ENCODE measurements around the gene BMPR1B. TPM values are rescaled to one million over a fixed set of nuclear protein-coding genes. Genes with fewer than 3 reads are reported as not detected.

The BMPR1B gene
- total RNA-seq, 3 donors from 2014 or later = 0.36 to 3.3 (median 0.81) TPM

DNA sequence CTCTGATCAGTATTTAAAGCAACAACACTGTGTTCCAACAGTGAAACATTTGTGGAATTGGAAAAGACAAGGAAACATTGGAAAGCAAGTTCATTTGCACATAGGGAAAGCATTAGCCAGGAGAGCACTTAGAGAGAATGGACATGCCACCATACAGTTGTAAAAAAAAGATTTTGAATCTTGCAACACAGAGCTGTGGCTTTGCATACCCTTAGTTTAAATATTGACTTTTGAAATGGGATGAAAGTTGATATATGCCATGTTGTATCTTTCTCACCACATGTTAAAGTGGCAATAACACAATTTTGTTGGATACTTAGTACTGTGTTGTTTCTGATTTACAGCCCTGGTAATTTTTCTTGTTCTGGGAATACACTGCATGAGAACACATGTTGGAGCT, 208.1 kb downstream of the BMPR1B start:
- ATAC-seq (no peak), DNase-seq (no peak)
- H3K9me3 ChIP-seq = no peaks in the 10 kb centered on the region
- H3K4me3 ChIP-seq = no peak overlapping the region
- intact Hi-C loops (cut with DNase I, micrococcal nuclease) = no loop called here
- no peaks in the 10 kb centered on the region for H3K36me3 ChIP-seq (ENCODE audit: low read depth)
- no peaks in the 10 kb centered on the region for H3K4me1 ChIP-seq (ENCODE audit: low read depth)
- TF ChIP-seq, protein P1, sequence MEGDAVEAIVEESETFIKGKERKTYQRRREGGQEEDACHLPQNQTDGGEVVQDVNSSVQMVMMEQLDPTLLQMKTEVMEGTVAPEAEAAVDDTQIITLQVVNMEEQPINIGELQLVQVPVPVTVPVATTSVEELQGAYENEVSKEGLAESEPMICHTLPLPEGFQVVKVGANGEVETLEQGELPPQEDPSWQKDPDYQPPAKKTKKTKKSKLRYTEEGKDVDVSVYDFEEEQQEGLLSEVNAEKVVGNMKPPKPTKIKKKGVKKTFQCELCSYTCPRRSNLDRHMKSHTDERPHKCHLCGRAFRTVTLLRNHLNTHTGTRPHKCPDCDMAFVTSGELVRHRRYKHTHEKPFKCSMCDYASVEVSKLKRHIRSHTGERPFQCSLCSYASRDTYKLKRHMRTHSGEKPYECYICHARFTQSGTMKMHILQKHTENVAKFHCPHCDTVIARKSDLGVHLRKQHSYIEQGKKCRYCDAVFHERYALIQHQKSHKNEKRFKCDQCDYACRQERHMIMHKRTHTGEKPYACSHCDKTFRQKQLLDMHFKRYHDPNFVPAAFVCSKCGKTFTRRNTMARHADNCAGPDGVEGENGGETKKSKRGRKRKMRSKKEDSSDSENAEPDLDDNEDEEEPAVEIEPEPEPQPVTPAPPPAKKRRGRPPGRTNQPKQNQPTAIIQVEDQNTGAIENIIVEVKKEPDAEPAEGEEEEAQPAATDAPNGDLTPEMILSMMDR (IDR thresholded peaks at IDR 0.05) = no peak

DNA sequence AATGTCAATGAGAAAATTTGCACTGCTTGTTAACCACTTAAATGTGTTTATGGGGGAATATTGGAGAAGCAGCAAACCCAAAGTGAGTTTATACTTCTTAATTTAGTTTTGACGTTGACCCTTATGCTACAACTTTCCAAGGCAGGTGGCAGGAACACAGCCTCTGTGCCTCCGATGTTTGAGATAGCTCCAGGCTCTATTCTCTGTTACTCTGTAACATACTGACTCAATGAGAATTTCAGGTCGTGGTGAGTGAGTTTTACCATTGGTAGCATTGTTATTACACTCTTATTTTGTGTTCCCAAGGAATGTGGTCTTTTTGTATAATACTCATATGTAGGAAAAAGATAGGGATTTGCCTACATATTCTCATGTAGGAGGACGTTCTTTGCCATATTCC, 210.7 kb downstream of the BMPR1B start:
- no peak for ATAC-seq

DNA sequence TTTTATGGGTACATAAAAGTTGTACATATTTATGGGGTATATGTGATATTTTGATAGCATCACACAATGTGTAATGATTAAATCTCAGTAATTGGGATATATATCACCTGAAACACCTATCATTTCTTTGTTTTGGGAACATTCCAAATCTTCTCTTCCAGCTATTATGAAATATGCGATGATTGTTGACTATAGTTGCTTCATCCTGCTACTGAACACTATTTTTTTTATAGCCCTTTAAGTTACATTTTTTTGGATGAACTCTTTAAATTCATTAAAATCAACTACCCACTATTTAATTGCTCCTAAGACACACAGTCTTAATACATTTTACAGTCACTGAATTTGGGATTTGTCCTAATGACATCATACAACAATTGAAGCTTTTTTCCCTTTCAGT, 212.9 kb downstream of the BMPR1B start:
- H3K4me3 ChIP-seq = no peak overlapping the region
- no peaks in the 10 kb centered on the region for H3K9me3 ChIP-seq
- intact Hi-C loops (cut with DNase I, micrococcal nuclease) = no loop called here
- no peak for ATAC-seq
- DNase-seq = no peak
- no peaks in the 10 kb centered on the region for H3K4me1 ChIP-seq (ENCODE audit: low read depth)
- H3K36me3 ChIP-seq (ENCODE audit: low read depth) = no peaks in the 10 kb centered on the region
- TF ChIP-seq, protein P1 (IDR thresholded peaks at IDR 0.05) = no peak

More for the DNA sequence above, 210.7 kb downstream of the BMPR1B start:
- no peak for DNase-seq
- Histone ChIP-seq H3K4me1 (ENCODE audit: low read depth) (no peaks in the 10 kb centered on the region), H3K36me3 (ENCODE audit: low read depth) (no peaks in the 10 kb centered on the region), H3K9me3 (no peaks in the 10 kb centered on the region), H3K4me3 (no peak overlapping the region)
- TF ChIP-seq, protein P1 (IDR thresholded peaks at IDR 0.05) = no peak
- intact Hi-C loops (cut with DNase I, micrococcal nuclease) = no loop called here

DNA sequence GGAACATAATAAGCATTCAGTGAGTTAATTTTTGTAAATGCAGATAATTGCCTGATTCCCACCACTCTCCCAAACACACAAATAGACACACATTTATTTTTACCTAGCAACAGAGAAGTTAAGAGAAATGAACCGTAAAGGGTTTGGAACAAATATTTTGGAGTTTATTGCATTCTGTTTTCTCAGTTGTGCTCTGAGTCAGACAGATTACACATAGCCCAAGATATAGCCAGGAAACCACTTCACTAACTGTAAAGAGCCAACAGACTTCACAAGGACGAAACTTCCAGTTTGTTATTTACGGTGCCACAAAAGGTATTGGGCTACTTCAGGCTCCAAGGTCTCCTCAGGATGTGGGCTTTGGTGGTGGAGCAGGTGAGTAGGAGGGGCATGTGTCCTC, 217.0 kb downstream of the BMPR1B start:
- Histone ChIP-seq H3K4me3 (no peak overlapping the region), H3K36me3 (ENCODE audit: low read depth) (no peaks in the 10 kb centered on the region), H3K9me3 (no peaks in the 10 kb centered on the region), H3K4me1 (ENCODE audit: low read depth) (no peaks in the 10 kb centered on the region)
- ATAC-seq (no peak), DNase-seq (no peak)
- intact Hi-C loops (cut with DNase I, micrococcal nuclease) = no loop called here
- TF ChIP-seq, protein P1 (IDR thresholded peaks at IDR 0.05) = no peak

DNA sequence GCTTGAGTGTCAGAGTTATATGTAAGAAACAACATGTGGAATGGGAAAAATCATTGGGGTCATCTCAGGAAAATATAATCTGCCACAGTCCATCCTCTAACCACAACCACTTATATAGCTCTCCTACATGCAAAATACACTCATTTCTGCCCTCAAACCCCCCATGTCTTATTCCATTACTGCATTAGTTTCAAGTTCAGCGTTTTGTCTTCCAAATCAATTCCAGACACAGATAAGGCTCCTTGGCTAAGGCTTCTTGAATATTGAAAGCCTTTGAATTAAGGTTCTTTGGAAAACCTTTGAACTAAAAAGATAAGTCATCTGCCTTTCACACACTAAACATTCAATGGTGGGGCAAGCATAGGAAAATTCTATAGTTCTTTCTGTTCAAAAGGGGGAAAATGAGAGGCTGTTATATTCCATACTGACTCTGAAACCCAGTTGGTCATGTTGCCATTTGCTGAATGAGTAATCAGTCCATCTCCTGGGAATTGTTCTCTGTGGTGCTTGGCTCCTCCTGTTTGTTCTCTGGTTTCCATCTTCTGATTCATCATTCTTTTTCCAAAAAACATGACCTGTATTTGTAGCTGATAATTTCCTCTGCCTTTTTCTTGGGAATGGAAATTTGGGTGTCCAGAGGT, 218.7 kb downstream of the BMPR1B start:
- Histone ChIP-seq H3K4me3 (no peak overlapping the region), H3K4me1 (ENCODE audit: low read depth) (no peaks in the 10 kb centered on the region), H3K9me3 (no peaks in the 10 kb centered on the region), H3K36me3 (ENCODE audit: low read depth) (no peaks in the 10 kb centered on the region)
- ATAC-seq (no peak), DNase-seq (no peak)
- TF ChIP-seq, protein P1 (IDR thresholded peaks at IDR 0.05) = no peak
- intact Hi-C loops (cut with DNase I, micrococcal nuclease) = no loop called here

DNA sequence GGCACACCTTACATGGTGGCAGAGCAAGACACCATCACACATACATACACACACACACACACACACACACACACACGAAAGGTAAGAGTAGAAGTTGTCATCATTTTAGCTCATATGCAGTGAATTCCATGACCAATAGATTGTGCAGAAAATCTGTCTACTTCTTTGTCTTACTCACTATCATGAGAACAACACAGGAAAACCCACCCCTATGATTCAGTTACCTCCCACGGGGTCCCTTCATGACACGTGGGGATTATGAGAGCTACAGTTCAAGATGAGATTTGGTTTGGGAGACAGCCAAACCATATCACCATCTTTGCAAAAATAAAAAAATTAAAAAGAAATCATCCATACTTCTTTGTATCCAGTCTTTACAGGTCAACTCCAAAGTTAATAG, 221.1 kb downstream of the BMPR1B start:
- no peaks in the 10 kb centered on the region for H3K9me3 ChIP-seq
- intact Hi-C loops (cut with DNase I, micrococcal nuclease) = no loop called here
- no peaks in the 10 kb centered on the region for H3K36me3 ChIP-seq (ENCODE audit: low read depth)
- TF ChIP-seq, protein P1 (IDR thresholded peaks at IDR 0.05) = no peak
- ATAC-seq (no peak), DNase-seq (no peak)
- H3K4me3 ChIP-seq = no peak overlapping the region
- no peaks in the 10 kb centered on the region for H3K4me1 ChIP-seq (ENCODE audit: low read depth)
